ENCODE results near the gene RTCA.
"Not testable (repeated sequence)": the region's sequence is repeated elsewhere in the genome, so short reads cannot be mapped to it uniquely, and the experiment has no call there.

Gene RTCA

GRCh38 chr1:100253552-100253951, 12.5 kb upstream of the RTCA start:
- Histone ChIP-seq H3K9me3 (no peaks in the 10 kb centered on the region), H3K27me3 (no peaks in the 10 kb centered on the region), H3K36me3 (no peaks in the 10 kb centered on the region), H3K9ac (no peak overlapping the region), H3K4me1 (peaks cover 12% of the 10 kb centered on the region), H3K4me2 (no peak overlapping the region), H3K4me3 (no peak overlapping the region), H3K27ac (no peak overlapping the region), H4K20me1 (no peaks in the 10 kb centered on the region)
- TF ChIP-seq Cebpa-rat (IDR thresholded peaks at IDR 0.05) = no peak

- H3K9me3 ChIP-seq, H3K27me3 ChIP-seq, H3K4me3 ChIP-seq, H3K4me2 ChIP-seq, H3K36me3 ChIP-seq, H3K9ac ChIP-seq, H3K27ac ChIP-seq, H3K4me1 ChIP-seq, H4K20me1 ChIP-seq: not testable (repeated sequence)
Measured at GRCh38 chr1:100256273-100256672, 9.7 kb upstream of the RTCA start.

- H3K27me3 ChIP-seq, H3K27ac ChIP-seq, H3K9ac ChIP-seq, H4K20me1 ChIP-seq, H3K4me3 ChIP-seq, H3K4me1 ChIP-seq, H3K36me3 ChIP-seq, H3K9me3 ChIP-seq, H3K4me2 ChIP-seq: not testable (repeated sequence)
Measured at GRCh38 chr1:100258427-100258826, 7.6 kb upstream of the RTCA start.

- Histone ChIP-seq H3K4me1 (peaks cover 8% of the 10 kb centered on the region), H3K27ac (no peak overlapping the region), H3K9me3 (peaks cover 10% of the 10 kb centered on the region; the same call in 1 of the 2 replicates), H3K4me3 (no peak overlapping the region), H4K20me1 (no peaks in the 10 kb centered on the region), H3K9ac (no peak overlapping the region), H3K4me2 (no peak overlapping the region), H3K27me3 (no peaks in the 10 kb centered on the region), H3K36me3 (peaks cover 4% of the 10 kb centered on the region; the same call in 1 of the 2 replicates)
- no peak for TF ChIP-seq Cebpa-rat (IDR thresholded peaks at IDR 0.05)
Measured at GRCh38 chr1:100261686-100262085, 4.3 kb upstream of the RTCA start.

GRCh38 chr1:100264081-100264480, 1.9 kb upstream of the RTCA start:
- H3K4me2 ChIP-seq, H3K4me3 ChIP-seq, H4K20me1 ChIP-seq, H3K27me3 ChIP-seq, H3K27ac ChIP-seq, H3K9ac ChIP-seq: not testable (repeated sequence)
- Histone ChIP-seq H3K4me1 (peaks cover 30% of the 10 kb centered on the region), H3K9me3 (peaks cover 10% of the 10 kb centered on the region; the same call in 1 of the 2 replicates), H3K36me3 (peaks cover 22% of the 10 kb centered on the region)

- Histone ChIP-seq H3K36me3 (peaks cover 37% of the 10 kb centered on the region), H3K27ac (peak overlapping the region; percentile 94), H3K27me3 (no peaks in the 10 kb centered on the region), H3K4me3 (peak overlapping the region; percentile 95), H3K4me2 (peak overlapping the region; percentile 78), H3K9me3 (peaks cover 10% of the 10 kb centered on the region; the same call in 1 of the 2 replicates), H3K9ac (peak overlapping the region; percentile 98), H3K4me1 (peaks cover 30% of the 10 kb centered on the region), H4K20me1 (no peaks in the 10 kb centered on the region; the same call in 1 of the 2 replicates)
- TF ChIP-seq Cebpa-rat (IDR thresholded peaks at IDR 0.05) = no peak
Measured at GRCh38 chr1:100265562-100265930, 470 bp upstream of the RTCA start.

GRCh38 chr1:100266741-100267140, 725 bp downstream of the RTCA start:
- Histone ChIP-seq H3K9me3 (peaks cover 6% of the 10 kb centered on the region; the same call in 1 of the 2 replicates), H3K4me1 (peaks cover 30% of the 10 kb centered on the region), H3K36me3 (peaks cover 48% of the 10 kb centered on the region), H3K4me3 (peak overlapping the region; percentile 95), H3K4me2 (peak overlapping the region; percentile 78), H4K20me1 (peaks cover under 1% of the 10 kb centered on the region; the same call in 1 of the 2 replicates), H3K9ac (peak overlapping the region; percentile 98), H3K27me3 (no peaks in the 10 kb centered on the region), H3K27ac (peak overlapping the region; percentile 94)
- no peak for TF ChIP-seq Cebpa-rat (IDR thresholded peaks at IDR 0.05)

GRCh38 chr1:100267284-100267683, 1.3 kb downstream of the RTCA start:
- Histone ChIP-seq H3K9me3 (peaks cover 6% of the 10 kb centered on the region; the same call in 1 of the 2 replicates), H3K4me3 (peak overlapping the region; percentile 95), H3K9ac (peak overlapping the region; percentile 98), H3K4me1 (peaks cover 30% of the 10 kb centered on the region), H3K4me2 (peak overlapping the region; percentile 78), H4K20me1 (peaks cover 6% of the 10 kb centered on the region; the same call in 1 of the 2 replicates), H3K27ac (no peak overlapping the region), H3K36me3 (peaks cover 54% of the 10 kb centered on the region), H3K27me3 (no peaks in the 10 kb centered on the region)
- TF ChIP-seq Cebpa-rat (IDR thresholded peaks at IDR 0.05) = no peak

- Histone ChIP-seq H3K27ac (no peak overlapping the region), H3K9ac (no peak overlapping the region), H3K36me3 (peaks cover 63% of the 10 kb centered on the region), H3K9me3 (peaks cover 6% of the 10 kb centered on the region; the same call in 1 of the 2 replicates), H3K4me2 (peak overlapping the region; percentile 78), H3K4me1 (peaks cover 30% of the 10 kb centered on the region), H3K27me3 (no peaks in the 10 kb centered on the region), H4K20me1 (peaks cover 14% of the 10 kb centered on the region; the same call in 1 of the 2 replicates), H3K4me3 (no peak overlapping the region)
- TF ChIP-seq Cebpa-rat (IDR thresholded peaks at IDR 0.05) = no peak
Measured at GRCh38 chr1:100268202-100268601, 2.2 kb downstream of the RTCA start.

GRCh38 chr1:100277866-100278265, 11.8 kb downstream of the RTCA start:
- no peak for TF ChIP-seq Cebpa-rat (IDR thresholded peaks at IDR 0.05)
- Histone ChIP-seq H3K36me3 (peaks cover 100% of the 10 kb centered on the region), H3K9me3 (no peaks in the 10 kb centered on the region)

GRCh38 chr1:100279358-100279923, 13.4 kb downstream of the RTCA start:
- peaks cover 99% of the 10 kb centered on the region for H3K36me3 ChIP-seq
- H3K4me3 ChIP-seq = no peak overlapping the region

More at GRCh38 chr1:100277866-100278265, 11.8 kb downstream of the RTCA start:
- H3K27ac ChIP-seq = no peak overlapping the region
- peaks cover 16% of the 10 kb centered on the region; the same call in 1 of the 2 replicates for H4K20me1 ChIP-seq
- H3K27me3 ChIP-seq = no peaks in the 10 kb centered on the region
- no peak overlapping the region for H3K9ac ChIP-seq
- no peak overlapping the region for H3K4me3 ChIP-seq
- no peaks in the 10 kb centered on the region for H3K4me1 ChIP-seq
- no peak overlapping the region for H3K4me2 ChIP-seq

More at GRCh38 chr1:100279358-100279923, 13.4 kb downstream of the RTCA start:
- Histone ChIP-seq H3K4me2 (no peak overlapping the region), H3K4me1 (no peaks in the 10 kb centered on the region), H3K27ac (no peak overlapping the region), H3K9ac (no peak overlapping the region), H3K27me3 (no peaks in the 10 kb centered on the region), H3K9me3 (no peaks in the 10 kb centered on the region), H4K20me1 (peaks cover 14% of the 10 kb centered on the region; the same call in 1 of the 2 replicates)
- TF ChIP-seq Cebpa-rat (IDR thresholded peaks at IDR 0.05) = no peak
